ENCODE data around the gene DIAPH2.
A peak's percentile ranks its signal among the peaks of the same experiment; 100 is the strongest.
"Not testable (repeated sequence)": the region's sequence is repeated elsewhere in the genome, so short reads cannot be mapped to it uniquely, and the experiment has no call there.

The DIAPH2 gene

DNA sequence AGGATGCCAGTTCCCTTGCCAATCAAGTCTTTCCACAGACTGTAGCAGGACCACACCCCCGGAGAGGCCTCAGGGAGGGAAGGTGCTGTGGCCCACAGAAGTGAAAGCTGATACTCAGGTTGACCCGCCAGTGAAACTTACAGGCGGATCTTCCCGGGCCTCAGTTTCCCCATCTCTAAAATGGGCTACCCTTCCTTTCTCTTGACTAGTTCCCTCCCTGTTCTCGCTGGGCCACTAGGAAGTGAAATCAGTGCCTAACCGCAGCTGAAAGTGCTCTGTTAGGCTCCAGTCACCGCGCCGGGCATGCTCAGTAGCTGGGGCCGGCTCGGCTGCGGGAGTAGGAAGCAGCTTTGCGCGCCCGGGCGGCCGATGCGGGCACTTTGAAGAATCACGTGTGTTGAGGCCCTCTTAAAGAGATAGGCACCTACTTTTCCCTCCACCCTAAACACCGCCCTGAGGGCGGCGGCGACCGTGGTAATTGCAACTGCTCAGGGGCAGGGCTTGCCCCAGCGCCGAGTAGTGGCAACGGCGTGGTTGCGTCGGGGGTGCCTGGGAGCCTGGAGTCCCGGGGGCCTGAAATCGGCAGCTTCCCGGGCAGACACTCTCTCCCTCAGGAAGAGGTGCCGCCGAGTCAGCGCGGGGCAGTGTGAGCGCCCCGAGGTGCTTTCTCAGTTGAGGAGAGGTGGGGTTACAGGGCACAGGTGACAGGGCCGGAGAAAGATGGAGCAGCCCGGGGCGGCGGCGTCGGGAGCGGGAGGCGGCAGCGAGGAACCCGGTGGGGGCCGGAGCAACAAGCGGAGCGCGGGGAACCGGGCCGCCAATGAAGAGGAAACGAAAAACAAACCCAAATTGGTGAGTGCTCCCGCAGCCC is at the start of gene DIAPH2:
DIAPH2 (plus strand) TSS at position 504 of the 871 bp plus-strand sequence.
- peak; percentile 28 for DNase-seq (ENCODE audit: low read depth, low spot score)

DNA sequence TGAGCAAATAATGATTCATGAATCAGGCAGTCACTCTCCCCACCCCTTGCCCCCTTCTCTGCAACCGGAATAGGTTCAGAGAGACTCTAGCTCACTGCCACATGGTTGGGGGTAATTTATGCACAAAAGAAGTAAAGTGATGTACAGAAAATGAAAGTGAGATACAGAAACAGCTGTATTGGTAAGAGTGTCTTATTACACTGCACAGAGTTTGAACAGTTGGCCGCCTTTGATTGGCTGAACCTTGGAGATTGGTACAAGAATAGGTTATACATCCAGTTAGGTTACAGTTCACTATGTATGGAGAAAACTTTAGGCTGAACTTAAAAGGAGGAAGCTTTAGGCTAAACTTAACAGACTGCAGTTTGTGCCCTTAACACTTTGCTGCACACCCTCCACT is 34.6 kb upstream of the DIAPH2 start:
- no peak for DNase-seq (ENCODE audit: low read depth, low spot score)

DNA sequence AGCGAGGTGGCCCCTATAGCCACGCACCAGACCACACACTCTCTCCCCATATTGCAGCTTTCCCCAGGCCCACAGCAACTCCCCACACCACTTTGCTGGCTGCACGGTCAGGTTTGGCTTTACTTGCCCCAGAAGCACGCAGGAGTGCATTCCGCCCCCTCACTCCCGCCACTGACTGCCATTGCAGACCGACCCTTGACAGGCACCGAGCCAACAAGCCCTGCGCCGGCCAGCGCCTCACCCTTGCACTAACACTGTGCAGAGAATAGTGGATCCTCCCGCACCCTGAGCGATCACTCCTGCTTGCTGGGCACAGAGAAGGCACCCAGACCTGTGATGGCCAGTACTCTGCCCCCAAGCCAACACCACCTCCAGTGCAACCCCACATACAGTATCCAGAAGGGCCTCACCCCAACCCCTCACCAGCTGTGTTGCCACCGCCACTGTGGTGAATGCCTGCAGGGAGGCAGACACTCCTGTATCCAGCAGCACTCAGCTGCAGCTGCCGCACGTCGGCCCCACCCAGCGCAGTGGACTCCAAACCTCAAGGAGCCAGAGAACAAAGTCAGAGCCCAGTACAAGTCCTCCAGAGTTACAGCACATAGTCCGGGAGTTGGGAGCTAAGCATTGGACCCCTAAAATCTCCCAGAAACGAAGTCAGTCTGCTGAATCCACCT is 28.6 kb upstream of the DIAPH2 start:
- DNase-seq (ENCODE audit: low read depth, low spot score) = no peak

DNA sequence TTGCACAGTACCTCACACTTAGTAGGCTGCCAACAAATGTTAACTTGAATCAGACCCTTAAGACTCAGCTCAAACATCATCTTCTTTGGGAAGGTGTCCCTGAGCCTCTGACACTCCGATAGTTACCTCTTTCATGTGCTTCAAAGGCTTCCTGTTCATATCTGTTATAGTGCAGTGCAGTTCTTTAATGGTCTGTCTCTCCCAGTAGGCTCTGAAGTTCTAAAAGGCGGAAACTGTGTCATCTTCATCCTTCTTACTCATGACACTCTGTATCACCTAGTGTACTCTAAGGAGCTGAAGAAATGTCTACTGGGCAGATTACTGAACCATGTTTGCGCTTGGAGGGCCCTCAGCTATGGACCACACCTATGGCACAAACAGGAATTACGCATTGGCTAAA is 2.1 kb upstream of the DIAPH2 start:
- no peak for DNase-seq (ENCODE audit: low read depth, low spot score)

DNA sequence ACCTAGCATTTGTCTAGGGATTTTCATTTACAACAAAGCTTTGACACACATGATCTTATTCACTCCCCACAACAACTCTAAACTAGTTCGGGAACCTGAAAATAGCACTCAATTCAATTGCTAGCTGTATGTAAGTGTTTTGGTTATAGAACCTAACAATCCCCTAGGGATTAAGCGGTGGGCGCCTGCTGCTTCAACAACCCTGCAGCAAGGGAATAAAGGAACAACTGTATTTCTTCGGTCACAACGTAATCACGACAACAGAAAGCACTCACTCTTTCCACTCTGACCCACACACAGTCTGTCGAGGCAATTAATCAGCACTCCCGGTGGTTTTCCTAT is 674 bp upstream of the DIAPH2 start:
- no peak for DNase-seq (ENCODE audit: low read depth, low spot score)

DNA sequence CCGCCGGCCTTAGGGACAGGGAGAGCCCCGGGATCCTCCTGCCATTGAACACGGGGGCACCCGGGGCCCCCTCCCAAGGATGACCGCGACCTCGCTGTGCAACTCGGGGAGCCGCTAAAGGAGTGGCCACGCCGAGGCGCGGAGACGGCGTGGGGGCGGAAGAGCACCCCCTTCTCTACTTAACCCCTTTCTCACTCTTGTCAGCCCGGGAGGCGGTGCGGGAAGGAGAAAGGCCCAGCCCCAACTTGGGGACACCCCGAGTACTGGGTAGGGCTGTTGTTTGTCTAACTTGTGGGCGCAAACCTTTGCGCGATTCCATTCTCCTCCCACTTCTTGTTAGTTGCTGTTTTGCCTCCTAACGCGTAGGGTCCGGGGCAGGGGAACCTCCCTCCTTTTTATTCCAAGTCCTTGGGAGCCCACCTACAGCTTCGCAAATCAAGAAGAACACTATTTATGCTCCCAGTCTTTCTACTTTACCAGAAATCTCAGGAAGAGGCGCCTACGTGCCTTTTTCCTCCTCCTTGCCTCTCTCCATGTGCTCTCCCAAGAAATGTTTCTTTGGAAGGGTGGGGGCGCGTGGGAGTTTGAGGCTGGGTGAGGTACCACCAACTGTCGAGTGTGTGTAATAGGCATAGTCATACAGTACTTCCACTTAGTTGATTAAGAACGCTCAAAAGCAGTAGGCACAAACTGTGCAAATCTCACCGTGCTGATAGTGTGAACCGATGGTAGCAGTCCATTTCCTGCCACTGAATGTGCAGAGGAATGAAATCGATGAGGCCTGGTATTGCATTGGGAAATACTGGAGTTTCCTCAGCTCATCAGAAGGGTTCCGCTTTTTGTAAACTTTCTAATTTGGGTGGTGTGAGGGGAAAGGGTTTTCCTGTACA is 813 bp downstream of the DIAPH2 start:
- DNase-seq (ENCODE audit: low read depth, low spot score) = no peak

DNA sequence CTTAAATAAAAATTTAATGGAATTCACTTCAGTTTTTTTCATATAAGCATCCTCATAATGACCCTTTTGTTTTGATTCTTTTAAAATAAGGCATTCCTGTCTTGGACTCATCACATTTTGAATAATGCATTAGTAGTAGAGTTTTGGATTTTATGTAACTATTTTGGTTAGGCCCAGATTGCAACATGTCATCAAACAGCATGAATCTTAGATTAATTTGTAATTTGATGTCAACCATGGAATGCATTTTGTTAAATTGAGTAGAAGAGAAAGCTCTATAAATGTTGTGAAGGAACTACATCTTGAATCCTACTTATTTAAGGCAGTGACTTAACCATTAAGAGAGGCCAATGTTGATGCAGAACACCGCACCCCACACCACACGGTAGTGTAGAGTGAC is 3.1 kb downstream of the DIAPH2 start:
- DNase-seq (ENCODE audit: low read depth, low spot score) = no peak

DNA sequence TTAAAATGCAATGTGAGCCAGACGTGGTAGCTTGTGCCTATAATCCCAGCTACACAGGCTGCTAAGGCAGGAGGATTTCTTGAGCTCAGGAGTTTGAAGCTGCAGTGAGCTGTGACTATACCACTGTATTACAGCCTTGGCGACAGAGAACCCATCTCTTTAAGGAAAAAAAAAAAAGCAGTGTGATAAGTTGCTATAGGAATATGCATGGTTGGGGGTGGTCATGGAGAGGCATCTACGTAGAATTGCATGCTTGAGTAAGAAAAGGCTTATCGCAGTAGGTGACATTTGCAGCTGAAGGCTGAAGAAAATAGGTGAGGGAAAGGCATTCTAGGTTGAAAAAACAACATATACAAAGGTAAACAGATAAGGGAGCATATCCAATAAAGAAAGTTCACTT is 4.1 kb downstream of the DIAPH2 start:
- DNase-seq (ENCODE audit: low read depth, low spot score) = no peak

DNA sequence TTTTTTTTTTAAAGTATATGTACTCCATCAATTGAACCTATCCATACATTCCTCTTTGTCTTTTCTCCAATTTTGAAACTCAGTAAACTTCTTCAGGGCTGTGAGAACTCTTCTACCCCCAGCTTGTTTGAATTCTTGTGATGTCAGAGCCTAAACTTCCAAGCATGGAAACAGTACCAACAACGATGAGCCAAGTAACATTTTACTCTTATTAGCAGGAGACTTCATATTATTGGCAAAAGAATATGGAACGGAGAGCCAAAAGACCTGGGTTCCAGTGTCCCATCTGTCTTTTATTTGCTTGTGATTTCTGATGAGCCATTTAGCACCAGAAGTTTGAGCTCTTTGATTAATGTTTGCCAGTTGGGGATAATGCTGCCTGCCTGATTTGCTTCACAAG is 5.3 kb downstream of the DIAPH2 start:
- no peak for DNase-seq (ENCODE audit: low read depth, low spot score)

DNA sequence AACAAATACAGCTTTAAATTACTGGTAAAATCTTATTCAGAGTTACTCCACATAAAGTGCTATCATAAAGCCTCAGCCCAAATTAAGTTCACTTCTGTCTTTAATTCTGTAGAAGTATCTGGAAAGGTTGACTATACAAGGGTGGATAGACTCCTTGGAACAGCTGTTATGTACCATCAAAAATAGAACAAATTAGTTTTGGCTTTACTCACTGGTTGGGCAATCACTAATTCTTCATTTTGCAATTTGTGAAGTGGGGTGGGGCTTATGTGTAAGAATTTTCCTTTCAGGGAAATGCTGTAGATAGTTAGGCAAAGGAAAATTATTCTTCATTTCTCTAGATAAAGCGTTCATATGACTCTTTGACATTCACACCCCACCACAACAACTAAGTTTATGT is 7.8 kb downstream of the DIAPH2 start:
- no peak for DNase-seq (ENCODE audit: low read depth, low spot score)

DNA sequence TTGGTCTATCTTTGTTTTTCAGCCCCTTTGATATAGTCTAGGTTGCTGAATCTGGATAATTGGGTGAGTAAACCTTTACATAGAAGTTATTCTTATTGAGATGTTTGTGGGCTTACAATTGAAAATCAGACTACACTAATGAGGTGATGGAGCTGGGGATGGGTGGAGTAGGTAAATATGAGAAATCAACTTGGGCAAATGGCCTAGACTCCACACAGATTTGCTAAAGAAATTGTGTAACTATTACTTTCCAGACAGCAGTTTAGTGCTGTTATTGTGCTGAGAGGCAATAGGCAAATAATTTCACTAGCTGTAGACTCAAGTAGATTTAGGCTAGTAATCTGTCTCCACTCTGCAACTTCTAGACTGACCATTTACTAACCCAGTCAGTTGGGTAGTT is 8.2 kb downstream of the DIAPH2 start:
- no peak for DNase-seq (ENCODE audit: low read depth, low spot score)

DNA sequence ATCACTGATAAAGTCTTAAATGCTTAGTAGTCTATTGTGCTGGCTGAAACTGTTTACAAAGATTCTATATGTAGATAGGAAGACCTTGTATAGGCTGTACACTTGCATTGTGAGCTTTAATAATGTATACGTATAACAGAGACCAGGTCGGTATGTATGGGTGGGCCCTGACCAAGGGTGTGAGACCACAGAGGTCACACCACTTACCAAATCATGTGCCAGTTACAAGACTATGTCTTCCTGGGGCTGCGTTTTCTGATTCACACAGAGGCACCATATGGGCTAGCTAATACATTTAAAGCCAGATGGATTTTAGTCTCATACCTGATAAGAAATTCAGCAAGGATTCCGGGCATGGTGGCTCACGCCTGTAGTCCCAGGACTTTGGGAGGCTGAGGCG is 8.8 kb downstream of the DIAPH2 start:
- no peak for DNase-seq (ENCODE audit: low read depth, low spot score)

DNA sequence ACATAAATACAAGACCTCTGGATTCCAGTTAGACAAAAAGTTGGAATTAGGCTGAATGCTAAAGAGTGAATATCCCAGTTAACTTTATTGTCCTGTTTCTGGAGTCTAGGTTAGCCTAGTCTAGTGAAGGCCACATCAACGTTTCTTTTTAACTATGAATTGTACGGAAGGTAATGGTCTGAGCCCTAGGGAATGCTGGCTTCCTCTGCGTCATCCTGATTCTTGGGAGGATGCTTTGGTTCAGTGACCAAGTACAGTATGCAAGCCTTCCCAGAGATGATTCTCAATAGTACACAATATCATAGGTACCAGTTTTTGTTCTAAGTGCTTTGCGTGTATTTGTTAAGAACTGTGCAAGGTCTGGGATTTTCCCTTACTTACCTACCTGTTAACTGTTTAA is 11.8 kb downstream of the DIAPH2 start:
- no peak for DNase-seq (ENCODE audit: low read depth, low spot score)

DNA sequence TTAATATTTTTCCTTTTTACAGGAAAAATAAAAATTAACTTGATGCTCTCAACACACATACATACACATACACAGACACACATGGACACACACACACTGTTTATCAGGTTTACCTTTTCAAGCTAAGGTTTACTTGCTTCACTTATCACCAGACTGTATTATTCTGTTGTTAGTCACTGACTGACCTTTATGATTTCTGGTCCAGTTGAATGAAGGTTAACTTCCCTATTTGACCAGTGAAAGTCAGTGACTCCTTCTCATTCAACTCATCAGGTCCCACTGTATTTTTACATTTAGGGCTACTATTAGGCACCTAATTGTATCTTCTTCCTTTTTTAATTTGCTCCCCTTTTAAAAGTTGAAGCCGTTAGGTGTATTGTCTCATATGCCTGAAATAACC is 16.0 kb downstream of the DIAPH2 start:
- no peak for DNase-seq (ENCODE audit: low read depth, low spot score)

DNA sequence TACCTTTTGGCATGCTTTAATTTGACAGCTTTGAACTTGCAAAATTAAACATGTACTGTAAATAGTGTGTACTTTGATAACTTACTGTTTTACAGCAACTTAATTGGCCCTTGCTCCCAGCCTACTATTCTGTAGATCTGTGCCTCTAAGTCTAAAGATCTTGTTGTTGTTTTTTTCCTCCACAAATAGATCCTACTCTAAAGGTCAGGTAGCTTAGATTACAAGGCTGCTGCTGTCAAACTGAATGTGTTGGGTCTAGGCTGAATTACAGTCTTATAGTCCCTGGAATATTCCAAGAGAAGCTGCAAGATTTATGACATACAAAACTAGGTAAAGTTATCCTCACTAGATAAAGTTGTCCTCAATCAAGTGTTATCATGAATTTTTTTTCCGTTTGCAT is 18.7 kb downstream of the DIAPH2 start:
- no peak for DNase-seq (ENCODE audit: low read depth, low spot score)

DNA sequence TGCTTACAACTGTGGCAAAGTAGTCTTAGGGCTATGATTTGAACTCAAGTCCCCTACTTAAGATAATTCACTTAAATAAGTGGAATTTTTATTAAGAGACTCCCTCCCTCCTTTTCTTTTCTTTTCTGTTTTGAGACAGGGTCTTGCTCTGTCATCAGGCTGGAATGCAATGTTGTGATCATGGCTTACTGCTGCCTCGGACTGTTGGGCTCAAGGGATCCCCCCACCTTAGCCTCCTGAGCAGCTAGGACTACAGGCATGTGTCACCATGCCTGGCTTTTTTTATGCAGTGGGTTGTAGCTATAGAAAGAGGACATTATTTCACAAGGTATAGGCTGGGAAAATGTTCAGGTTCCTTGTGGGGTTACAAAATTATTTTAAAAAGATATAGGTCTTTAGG is 19.2 kb downstream of the DIAPH2 start:
- DNase-seq (ENCODE audit: low read depth, low spot score) = no peak

DNA sequence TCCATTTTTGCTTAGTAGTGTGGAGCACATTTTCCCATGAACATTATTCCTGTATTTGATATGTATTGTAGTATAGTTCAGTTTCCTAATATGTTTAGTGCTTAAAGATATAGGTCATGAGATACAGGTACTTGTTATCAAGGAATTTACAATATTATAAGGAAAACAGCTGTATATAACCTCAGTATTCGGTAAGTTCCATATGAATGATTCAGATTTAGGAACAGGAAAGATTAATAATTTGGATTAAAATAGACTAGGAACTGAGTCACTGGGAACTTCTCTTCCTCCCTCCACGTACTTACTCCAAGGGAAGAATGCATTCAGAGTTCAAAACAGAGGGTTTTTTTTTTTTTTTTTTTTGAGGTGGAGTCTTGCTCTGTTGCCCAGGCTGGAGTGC is 20.0 kb downstream of the DIAPH2 start:
- no peak for DNase-seq (ENCODE audit: low read depth, low spot score)

DNA sequence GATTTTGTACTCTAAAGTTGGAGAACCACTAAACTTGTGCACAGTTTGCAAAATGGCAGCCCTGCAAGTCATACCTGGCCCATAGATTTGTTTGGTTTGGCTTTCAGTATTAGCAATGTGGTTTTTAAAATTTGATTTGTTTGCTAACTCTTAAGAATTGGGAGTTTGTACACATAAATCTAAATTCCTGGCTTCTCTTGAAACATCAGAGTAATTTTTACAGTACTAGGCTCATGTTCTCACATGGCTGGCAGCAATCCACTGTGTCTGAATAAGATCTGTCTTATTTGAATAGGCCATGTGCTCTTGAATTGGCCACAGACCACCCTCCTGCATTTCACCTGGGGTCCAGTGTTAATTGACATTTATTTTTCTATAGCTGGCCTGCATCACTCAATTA is 21.3 kb downstream of the DIAPH2 start:
- DNase-seq (ENCODE audit: low read depth, low spot score) = no peak

DNA sequence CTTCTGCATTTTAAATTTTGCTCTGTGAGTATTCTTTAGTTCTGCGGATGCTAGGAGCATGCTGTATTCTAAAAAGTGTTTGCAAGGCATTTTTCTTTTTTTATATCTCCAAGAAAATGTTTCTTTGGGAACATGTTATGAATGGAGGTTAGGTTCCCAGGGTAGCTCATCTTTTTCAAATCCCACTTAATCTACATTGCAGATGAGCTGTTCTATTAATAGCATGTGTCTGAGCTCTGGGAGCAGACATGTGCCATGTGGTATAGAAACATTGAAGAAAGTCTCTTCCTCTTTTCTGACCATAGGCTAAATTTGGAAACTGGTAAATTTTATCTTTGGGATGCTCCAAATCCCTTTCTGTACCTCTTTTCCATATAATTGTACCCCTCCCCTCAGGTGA is 23.2 kb downstream of the DIAPH2 start:
- DNase-seq (ENCODE audit: low read depth, low spot score) = no peak

DNA sequence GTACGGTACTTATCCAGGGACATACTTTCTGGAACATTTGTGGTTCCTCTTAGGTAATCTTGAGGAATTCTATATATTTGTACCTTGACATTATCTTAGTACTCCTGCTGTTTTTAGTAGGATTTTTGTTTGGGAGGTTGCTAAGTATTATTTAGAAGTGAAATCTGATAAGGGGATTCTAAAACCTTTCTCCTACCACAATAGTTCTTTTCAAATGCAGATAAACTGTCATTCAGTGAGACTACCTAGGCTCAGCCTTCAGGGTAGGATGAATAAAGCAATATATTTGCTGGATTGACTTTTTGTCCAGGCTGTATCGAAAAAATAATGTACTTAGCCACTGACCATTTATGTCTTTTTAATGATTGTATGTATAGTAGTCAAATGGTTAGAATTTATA is 25.4 kb downstream of the DIAPH2 start:
- DNase-seq (ENCODE audit: low read depth, low spot score) = no peak

DNA sequence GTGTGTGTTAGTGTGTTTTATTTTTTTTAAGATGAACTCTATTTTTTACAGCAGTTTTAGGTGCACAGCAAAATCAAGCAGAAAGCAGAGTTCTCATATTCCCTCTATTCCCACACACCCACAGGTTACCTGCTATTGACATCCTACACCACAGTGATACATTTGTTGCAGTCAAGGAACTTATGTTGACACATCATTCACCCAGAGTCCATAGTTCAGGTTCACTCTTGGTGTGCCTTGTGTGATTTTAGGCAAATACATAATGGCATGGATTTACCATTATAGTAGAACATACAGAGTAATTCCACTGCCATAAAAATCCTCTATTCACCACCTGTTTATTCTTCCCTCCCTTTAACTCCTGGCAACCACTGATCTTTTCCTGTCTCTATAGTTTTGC is 28.7 kb downstream of the DIAPH2 start:
- no peak for DNase-seq (ENCODE audit: low read depth, low spot score)

DNA sequence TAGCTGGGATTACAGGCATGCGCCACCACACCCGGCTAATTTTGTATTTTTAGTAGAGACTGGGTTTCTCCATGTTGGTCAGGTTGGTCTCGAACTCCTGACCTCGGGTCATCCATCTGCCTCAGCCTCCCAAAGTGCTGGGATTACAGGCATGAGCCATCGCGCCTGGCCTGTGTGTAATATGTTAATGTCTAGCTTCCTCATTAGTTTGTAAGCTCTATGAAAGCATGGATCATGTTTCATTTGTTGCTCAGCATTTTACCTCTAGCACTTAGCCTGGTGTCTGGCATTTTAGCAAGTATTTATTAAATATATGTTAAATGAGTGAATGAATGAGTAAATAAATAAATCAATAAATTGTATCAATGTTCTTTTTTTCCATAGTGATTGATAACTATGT is 29.8 kb downstream of the DIAPH2 start:
- DNase-seq (ENCODE audit: low read depth, low spot score) = not testable (repeated sequence)
